BJ (cell line): ENCODE results near the gene ROMO1. TPM values are rescaled to one million over a fixed set of nuclear protein-coding genes. Genes with fewer than 3 reads are reported as not detected.
"Not testable (repeated sequence)": the region's sequence is repeated elsewhere in the genome, so short reads cannot be mapped to it uniquely, and the experiment has no call there.

Experiments used
- CTCF ChIA-PET: fragments of 350-600 bp; formaldehyde crosslinking; extraction: SDS; loops from one replicate; lab custom pipeline; 2021; ENCODE audit warnings: antibody characterized with exemption, inconsistent platforms; lab: Yijun Ruan, JAX
- POLR2A ChIA-PET: fragments of 300-600 bp; sonication (Branson Sonifier 250); formaldehyde crosslinking; extraction: SDS; loops from one replicate; lab custom pipeline; 2021; ENCODE audit warnings: antibody characterized with exemption; lab: Charles Lee
- DNase-seq: peaks from one replicate; pipeline ENCODE4 v3.0.0-alpha.2; 2011; ENCODE audit warnings: low read depth
- H3K27me3 ChIP-seq: 2 replicates; pipeline ENCODE4 v1.6.0; 2011; ENCODE audit warnings: low read length; ENCODE audit not compliant: control insufficient read depth, insufficient read depth
- H3K36me3 ChIP-seq: 2 replicates; pipeline ENCODE4 v1.5.1; 2011; ENCODE audit warnings: low read length; ENCODE audit not compliant: control insufficient read depth, insufficient read depth
- H3K4me3 ChIP-seq: 2 replicates; pipeline ENCODE4 v1.5.1; 2011; ENCODE audit warnings: low read depth, mild to moderate bottlenecking, control low read depth, low read length
- CTCF ChIP-seq: IDR thresholded peaks from 2 replicates; pipeline ENCODE4 v1.5.1; 2011; ENCODE audit warnings: low read depth, mild to moderate bottlenecking, control low read depth, inconsistent platforms, low read length, moderate library complexity; ENCODE audit not compliant: insufficient read depth
- polyA plus RNA-seq: library from polyadenylated mRNA; depleted of rRNA; stranded (reverse); fragments of >200 nt; gene quantifications from 2 replicates; pipeline ENCODE4 v1.2.3, GENCODE V29; 2011

The ROMO1 gene
- polyA plus RNA-seq, 1 experiment, result 399 TPM

- DNase-seq, result no peak
- ChIA-PET POLR2A (no interaction called here), CTCF (interaction anchor here (1.7 kb wide), 1 partner anchor 13 kb away, joined by 4 read pairs; no protein-coding TSS in a partner anchor)
- H3K36me3 ChIP-seq, result peaks cover 37% of the 10 kb centered on the region
- no peaks in the 10 kb centered on the region for H3K27me3 ChIP-seq
- no peak overlapping the region for H3K4me3 ChIP-seq
- TF ChIP-seq CTCF, result no peak
These were observed 17.1 kb downstream of the ROMO1 start for GRCh38 chr20:35716330-35716729.

GRCh38 chr20:35718321-35718720 lies 19.1 kb downstream of the ROMO1 start:
- POLR2A ChIA-PET, DNase-seq: not testable (repeated sequence)

GRCh38 chr20:35718972-35719635 lies 19.9 kb downstream of the ROMO1 start:
- CTCF ChIA-PET, result interaction anchor here (0.6 to 1.8 kb wide), 9 partner anchors 11 to 256 kb away, joined by 3 to 7 read pairs (median 3); partner anchors contain the start of gene SCAND1
- Histone ChIP-seq H3K4me3 (no peak overlapping the region), H3K36me3 (peaks cover 37% of the 10 kb centered on the region), H3K27me3 (no peaks in the 10 kb centered on the region)
- DNase-seq, result no peak
- POLR2A ChIA-PET, result interaction anchor here (1.0 kb wide), 1 partner anchor 16 kb away, joined by 12 read pairs; no protein-coding TSS in a partner anchor
- no peak for TF ChIP-seq CTCF

More at GRCh38 chr20:35718321-35718720, 19.1 kb downstream of the ROMO1 start:
- H3K27me3 ChIP-seq, H3K4me3 ChIP-seq: not testable (repeated sequence)
- CTCF ChIA-PET, result interaction anchor here (1.0 to 1.4 kb wide), 3 partner anchors 15 to 236 kb away, joined by 3 to 5 read pairs (median 4); partner anchors contain the start of gene SCAND1
- peaks cover 37% of the 10 kb centered on the region for H3K36me3 ChIP-seq

GRCh38 chr20:35719717-35720116 lies 20.5 kb downstream of the ROMO1 start:
- CTCF ChIA-PET, result interaction anchor here (0.6 to 1.8 kb wide), 7 partner anchors 11 to 256 kb away, joined by 3 to 7 read pairs (median 3); partner anchors contain the start of gene SCAND1
- H3K36me3 ChIP-seq, result peaks cover 37% of the 10 kb centered on the region

More at GRCh38 chr20:35719717-35720116, 20.5 kb downstream of the ROMO1 start:
- Histone ChIP-seq H3K4me3 (no peak overlapping the region), H3K27me3 (no peaks in the 10 kb centered on the region)
- no peak for DNase-seq
- POLR2A ChIA-PET, result interaction anchor here (1.0 kb wide), 1 partner anchor 17 kb away, joined by 12 read pairs; no protein-coding TSS in a partner anchor
- TF ChIP-seq CTCF, result no peak
